Keratinocyte (primary cell): ENCODE measurements around the gene HCN2. TPM values are rescaled to one million over a fixed set of nuclear protein-coding genes. Genes with fewer than 3 reads are reported as not detected.
A peak's percentile ranks its signal among the peaks of the same experiment; 100 is the strongest.

Source experiments
- DNase-seq: peaks from one replicate; pipeline ENCODE4 v3.0.0-alpha.2; 2011; ENCODE audit warnings: low read depth, missing footprints, low spot score
- FAIRE-seq: peaks from 2 replicates; lab custom pipeline; 2011; peaks lifted over from hg19 to GRCh38; lab: Jason Lieb, UNC
- H2AFZ ChIP-seq: 2 replicates; pipeline ENCODE4 v1.6.0; 2012; ENCODE audit warnings: low read length, control low read depth, inconsistent platforms; ENCODE audit not compliant: control insufficient read depth
- H3K27ac ChIP-seq: 2 replicates; pipeline ENCODE4 v1.5.1; 2011; ENCODE audit warnings: low read length; ENCODE audit not compliant: control insufficient read depth, insufficient read depth
- H3K27me3 ChIP-seq: 3 replicates; pipeline ENCODE4 v1.6.0; 2011; ENCODE audit warnings: low read length; ENCODE audit not compliant: control insufficient read depth, insufficient read depth; ENCODE audit errors: extremely low read depth
- H3K36me3 ChIP-seq, 2 experiments: 2 replicates in 1 of 2; 3 replicates in 1 of 2; pipeline ENCODE4 v1.5.1; 2011; ENCODE audit warnings: low read length in 2 of 2, mild to moderate bottlenecking in 1 of 2; ENCODE audit not compliant: control insufficient read depth in 2 of 2, insufficient read depth in 2 of 2; ENCODE audit errors: extremely low read depth in 1 of 2
- H3K4me1 ChIP-seq: 3 replicates; pipeline ENCODE4 v1.5.1; 2011; ENCODE audit warnings: low read length; ENCODE audit not compliant: control insufficient read depth, insufficient read depth; ENCODE audit errors: extremely low read depth
- H3K4me2 ChIP-seq: 3 replicates; pipeline ENCODE4 v1.6.0; 2011; ENCODE audit warnings: low read depth, low read length; ENCODE audit not compliant: control insufficient read depth, insufficient read depth; ENCODE audit errors: extremely low read depth
- H3K4me3 ChIP-seq, 3 experiments: fragments of 200-600 bp in 1 of 3; sonication (generic) in 1 of 3; 2 replicates in 2 of 3; 3 replicates in 1 of 3; pipeline ENCODE4 v1.5.1; 2011 to 2016; ENCODE audit warnings: low read length in 3 of 3, mild to moderate bottlenecking in 3 of 3, control low read depth in 2 of 3, inconsistent platforms in 1 of 3, low read depth in 1 of 3, mixed read lengths in 1 of 3, mixed run types in 1 of 3, moderate library complexity in 1 of 3; ENCODE audit not compliant: control insufficient read depth in 2 of 3, insufficient read depth in 2 of 3; ENCODE audit errors: extremely low read depth in 1 of 3
- H3K79me2 ChIP-seq: 2 replicates; pipeline ENCODE4 v1.6.0; 2012; ENCODE audit warnings: low read length; ENCODE audit not compliant: control insufficient read depth, insufficient read depth
- H3K9ac ChIP-seq: 3 replicates; pipeline ENCODE4 v1.6.0; 2011; ENCODE audit warnings: low read length; ENCODE audit not compliant: control insufficient read depth, insufficient read depth; ENCODE audit errors: extremely low read depth
- H3K9me1 ChIP-seq: 3 replicates; pipeline ENCODE4 v1.6.0; 2011; ENCODE audit warnings: low read length; ENCODE audit not compliant: control insufficient read depth, insufficient read depth; ENCODE audit errors: extremely low read depth
- H3K9me3 ChIP-seq: 2 replicates; pipeline ENCODE4 v1.5.1; 2012; ENCODE audit warnings: low read depth, low read length; ENCODE audit not compliant: control insufficient read depth
- H4K20me1 ChIP-seq: 3 replicates; pipeline ENCODE4 v1.6.0; 2011; ENCODE audit warnings: low read length; ENCODE audit not compliant: control insufficient read depth, insufficient read depth; ENCODE audit errors: extremely low read depth
- EZH2 ChIP-seq: IDR thresholded peaks from one replicate; pipeline ENCODE4 v1.6.1; 2012; ENCODE audit warnings: inconsistent platforms, mild to moderate bottlenecking, low read length, moderate library complexity
- dilution Hi-C: fragments of 300-500 bp; cut with MboI; formaldehyde crosslinking; loops from one replicate; pipeline ENCODE4 v1.7.0; 2020; ENCODE audit warnings: low sequenced_read_pairs; ENCODE audit not compliant: extremely low pct_ligation_motif_present
- polyA plus RNA-seq, 5 experiments: library from polyadenylated mRNA; depleted of rRNA in 3 of 5; stranded (reverse) in 3 of 5; stranded (forward) in 1 of 5; unstranded in 1 of 5; fragments of >200 nt; gene quantifications; 1 replicate in 1 of 5; 2 replicates in 3 of 5; 3 replicates in 1 of 5; pipeline versions ENCODE4 v1.2.1 to v1.2.3, GENCODE V29; 2011 to 2012; ENCODE audit warnings: missing spikeins in 2 of 5, low read depth in 1 of 5, low replicate concordance in 1 of 5
- TF ChIP-seq, protein P1 (sequence below), 3 experiments: IDR thresholded peaks in 1 of 3; conservative IDR thresholded peaks in 1 of 3; optimal IDR thresholded peaks in 1 of 3; 2 replicates in 2 of 3; 3 replicates in 1 of 3; pipeline versions ENCODE3 to v1.5.1; 2011; ENCODE audit warnings: low read length in 3 of 3, mild to moderate bottlenecking in 3 of 3, moderate library complexity in 2 of 3, control low read depth in 1 of 3, inconsistent platforms in 1 of 3; ENCODE audit not compliant: insufficient read depth in 2 of 3; ENCODE audit errors: extremely low read depth in 1 of 3

Gene HCN2
- polyA plus RNA-seq, 1 donor (not counting 4 experiments of a cell fraction or from before 2014, with no cell fraction given) = 0.13 TPM

DNA sequence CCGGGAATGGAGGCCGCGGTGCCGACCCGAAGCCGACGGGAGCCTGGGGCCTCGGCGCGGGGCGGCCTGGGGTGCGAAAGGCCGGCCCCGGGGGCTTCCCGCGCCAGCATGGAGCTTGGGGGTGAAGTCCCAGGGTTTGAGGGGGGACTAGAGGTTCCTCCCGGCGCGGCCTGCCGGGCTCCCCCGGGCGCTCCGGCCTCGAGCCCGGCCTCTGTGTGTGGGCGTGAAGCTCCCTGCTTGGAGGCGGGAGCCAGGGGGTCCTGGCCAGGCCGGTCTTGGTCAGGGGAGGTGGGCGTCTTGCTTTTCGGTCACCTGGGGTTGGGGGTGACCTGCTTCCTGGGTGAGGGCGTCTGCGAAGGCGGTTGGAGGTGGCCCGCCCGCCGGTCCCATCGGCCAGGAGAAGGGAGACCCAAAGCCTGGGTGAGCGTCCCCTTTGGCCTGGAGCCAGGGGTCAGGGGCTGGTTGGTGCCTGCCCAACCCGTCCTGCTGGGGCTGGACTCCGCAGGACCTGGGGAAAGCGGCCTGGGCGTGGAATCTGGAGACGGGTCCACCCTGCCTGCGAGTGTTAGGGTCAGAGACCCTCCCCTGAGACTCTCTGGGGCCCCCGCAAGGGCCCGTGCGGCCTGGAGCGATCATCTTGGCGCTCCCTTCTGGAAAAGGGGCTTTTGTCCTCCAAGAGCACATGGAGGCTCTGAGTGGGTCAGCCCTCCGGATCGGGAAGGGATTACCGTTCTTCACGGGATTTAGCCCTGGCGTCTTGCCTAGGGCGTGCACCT lies 16.8 kb upstream of the HCN2 start:
- Histone ChIP-seq H3K9me1 (no peaks in the 10 kb centered on the region), H4K20me1 (peaks cover 32% of the 10 kb centered on the region), H3K4me2 (peak overlapping the region; percentile 90), H3K79me2 (peaks cover 53% of the 10 kb centered on the region), H3K4me3 (peak overlapping the region; percentile 89 to 100 (median 95)), H3K9me3 (no peaks in the 10 kb centered on the region), H3K27me3 (no peaks in the 10 kb centered on the region), H3K9ac (peak overlapping the region; percentile 97), H3K27ac (peak overlapping the region; percentile 92), H3K36me3 (peaks cover 0 to 9% of the 10 kb centered on the region in 2 experiments), H2AFZ (no peak overlapping the region), H3K4me1 (peaks cover 40% of the 10 kb centered on the region)
- no peak for FAIRE-seq
- TF ChIP-seq EZH2 = no peak
- TF ChIP-seq, protein P1, sequence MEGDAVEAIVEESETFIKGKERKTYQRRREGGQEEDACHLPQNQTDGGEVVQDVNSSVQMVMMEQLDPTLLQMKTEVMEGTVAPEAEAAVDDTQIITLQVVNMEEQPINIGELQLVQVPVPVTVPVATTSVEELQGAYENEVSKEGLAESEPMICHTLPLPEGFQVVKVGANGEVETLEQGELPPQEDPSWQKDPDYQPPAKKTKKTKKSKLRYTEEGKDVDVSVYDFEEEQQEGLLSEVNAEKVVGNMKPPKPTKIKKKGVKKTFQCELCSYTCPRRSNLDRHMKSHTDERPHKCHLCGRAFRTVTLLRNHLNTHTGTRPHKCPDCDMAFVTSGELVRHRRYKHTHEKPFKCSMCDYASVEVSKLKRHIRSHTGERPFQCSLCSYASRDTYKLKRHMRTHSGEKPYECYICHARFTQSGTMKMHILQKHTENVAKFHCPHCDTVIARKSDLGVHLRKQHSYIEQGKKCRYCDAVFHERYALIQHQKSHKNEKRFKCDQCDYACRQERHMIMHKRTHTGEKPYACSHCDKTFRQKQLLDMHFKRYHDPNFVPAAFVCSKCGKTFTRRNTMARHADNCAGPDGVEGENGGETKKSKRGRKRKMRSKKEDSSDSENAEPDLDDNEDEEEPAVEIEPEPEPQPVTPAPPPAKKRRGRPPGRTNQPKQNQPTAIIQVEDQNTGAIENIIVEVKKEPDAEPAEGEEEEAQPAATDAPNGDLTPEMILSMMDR (optimal IDR thresholded peaks at IDR 0.05 in 1 of 3, IDR thresholded peaks at IDR 0.05 in 1 of 3, conservative IDR thresholded peaks at IDR 0.05 in 1 of 3; ENCODE audit: extremely low read depth in 1 of 3, insufficient read depth in 2 of 3, low read length in 3 of 3) = no peak
- DNase-seq = no peak
- dilution Hi-C loops = no loop called here

DNA sequence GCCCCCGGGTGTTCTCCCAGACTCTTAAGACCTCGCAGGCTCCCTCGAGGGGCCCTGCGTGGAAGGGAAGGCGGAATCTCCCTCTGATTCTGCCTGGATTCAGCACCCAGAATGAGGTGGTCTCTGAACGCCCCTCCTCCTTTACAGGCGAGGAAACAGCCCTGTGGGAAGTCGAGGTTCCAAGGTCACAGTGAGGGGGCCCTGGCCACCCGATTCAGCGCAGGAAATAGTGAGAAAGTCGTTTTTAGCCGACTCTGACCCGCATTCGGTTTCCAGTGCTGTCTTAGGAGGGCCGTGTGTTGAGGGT lies 16.2 kb upstream of the HCN2 start:
- dilution Hi-C loops = no loop called here
- FAIRE-seq (no peak), DNase-seq (no peak)
- peak overlapping the region; percentile 90 for H3K4me2 ChIP-seq
- no peaks in the 10 kb centered on the region for H3K9me1 ChIP-seq
- no peaks in the 10 kb centered on the region for H3K27me3 ChIP-seq
- H2AFZ ChIP-seq = no peak overlapping the region
- peaks cover 40% of the 10 kb centered on the region for H3K4me1 ChIP-seq
- H3K9me3 ChIP-seq = no peaks in the 10 kb centered on the region
- H3K79me2 ChIP-seq = peaks cover 58% of the 10 kb centered on the region
- H3K4me3 ChIP-seq = peak overlapping the region; percentile 89 to 100 (median 95)
- peak overlapping the region; percentile 92 for H3K27ac ChIP-seq
- H3K9ac ChIP-seq = peak overlapping the region; percentile 97
- TF ChIP-seq, protein P1 (optimal IDR thresholded peaks at IDR 0.05 in 1 of 3, IDR thresholded peaks at IDR 0.05 in 1 of 3, conservative IDR thresholded peaks at IDR 0.05 in 1 of 3; ENCODE audit: extremely low read depth in 1 of 3, insufficient read depth in 2 of 3, low read length in 3 of 3) = no peak
- TF ChIP-seq EZH2 = no peak
- H4K20me1 ChIP-seq = peaks cover 36% of the 10 kb centered on the region
- peaks cover 2 to 9% of the 10 kb centered on the region in 2 experiments for H3K36me3 ChIP-seq
